ENCODE measurements around the gene MAGEA8.
"Not testable (repeated sequence)": the region's sequence is repeated elsewhere in the genome, so short reads cannot be mapped to it uniquely, and the experiment has no call there.

The MAGEA8 gene

DNA sequence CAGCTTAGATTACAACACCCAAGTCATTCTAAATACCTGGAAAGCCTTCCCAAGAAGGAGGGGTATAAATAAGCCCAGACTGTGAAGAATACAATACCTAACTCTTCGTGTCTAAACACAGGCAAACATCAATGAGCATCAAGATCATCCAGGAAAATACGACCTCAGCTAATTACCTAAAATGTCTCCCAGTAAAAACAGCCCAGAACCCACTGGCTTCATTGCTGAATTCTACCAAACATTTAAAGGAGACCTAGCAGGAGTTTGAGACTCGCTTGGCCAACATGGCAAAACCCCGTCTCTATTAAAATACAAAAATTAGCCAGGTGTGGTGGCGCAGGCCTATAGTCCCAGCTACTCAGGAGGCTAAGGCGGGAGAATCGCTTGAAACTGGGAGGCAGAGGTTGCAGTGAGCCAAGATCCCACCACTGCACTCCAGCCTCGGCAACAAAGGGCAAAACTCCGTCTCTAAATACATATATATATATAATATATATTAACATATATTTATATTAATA lies 29.3 kb downstream of the MAGEA8 start:
- no peak for DNase-seq (ENCODE audit: low read depth in 1 of 2, low spot score in 1 of 2)
- in situ Hi-C loops (cut with HindIII; ENCODE audit: low pct_unique_long_range_greater_than_20kb, low sequenced_read_pairs): no loop called here
- no peak for TF ChIP-seq JUND (IDR thresholded peaks at IDR 0.05; ENCODE audit: low read depth)

GRCh38 chrX:149916745-149917392 lies 35.9 kb downstream of the MAGEA8 start:
- DNase-seq (ENCODE audit: low read depth in 1 of 2, low spot score in 1 of 2): no peak
- TF ChIP-seq JUND (IDR thresholded peaks at IDR 0.05; ENCODE audit: low read depth): no peak

GRCh38 chrX:149923836-149924235 lies 42.9 kb downstream of the MAGEA8 start:
- DNase-seq (ENCODE audit: low read depth in 1 of 2, low spot score in 1 of 2); in situ Hi-C loops (cut with HindIII; ENCODE audit: low pct_unique_long_range_greater_than_20kb, low sequenced_read_pairs): not testable (repeated sequence)

More at GRCh38 chrX:149916745-149917392, 35.9 kb downstream of the MAGEA8 start:
- in situ Hi-C loops (cut with HindIII; ENCODE audit: low pct_unique_long_range_greater_than_20kb, low sequenced_read_pairs): no loop called here

DNA sequence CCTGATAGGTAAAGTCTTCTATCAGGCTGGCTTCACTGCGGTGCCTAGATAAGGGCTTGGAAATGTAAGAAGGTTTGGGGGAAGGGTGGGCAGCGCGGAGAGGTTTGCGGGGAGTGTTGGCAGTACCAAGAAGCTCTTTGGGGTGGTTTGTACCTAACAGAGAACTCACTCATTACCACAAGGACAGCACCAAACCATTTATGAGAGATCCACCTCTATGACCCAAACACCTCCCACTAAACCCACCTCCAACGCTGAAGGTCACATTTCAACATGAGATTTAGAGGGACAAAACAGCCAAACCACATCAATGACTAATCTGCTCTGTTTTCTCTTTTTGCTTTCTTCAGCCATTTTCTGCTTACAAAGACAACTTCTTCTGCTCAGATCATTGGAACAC lies 43.5 kb downstream of the MAGEA8 start:
- DNase-seq (ENCODE audit: low read depth in 1 of 2, low spot score in 1 of 2); in situ Hi-C loops (cut with HindIII; ENCODE audit: low pct_unique_long_range_greater_than_20kb, low sequenced_read_pairs): not testable (repeated sequence)

DNA sequence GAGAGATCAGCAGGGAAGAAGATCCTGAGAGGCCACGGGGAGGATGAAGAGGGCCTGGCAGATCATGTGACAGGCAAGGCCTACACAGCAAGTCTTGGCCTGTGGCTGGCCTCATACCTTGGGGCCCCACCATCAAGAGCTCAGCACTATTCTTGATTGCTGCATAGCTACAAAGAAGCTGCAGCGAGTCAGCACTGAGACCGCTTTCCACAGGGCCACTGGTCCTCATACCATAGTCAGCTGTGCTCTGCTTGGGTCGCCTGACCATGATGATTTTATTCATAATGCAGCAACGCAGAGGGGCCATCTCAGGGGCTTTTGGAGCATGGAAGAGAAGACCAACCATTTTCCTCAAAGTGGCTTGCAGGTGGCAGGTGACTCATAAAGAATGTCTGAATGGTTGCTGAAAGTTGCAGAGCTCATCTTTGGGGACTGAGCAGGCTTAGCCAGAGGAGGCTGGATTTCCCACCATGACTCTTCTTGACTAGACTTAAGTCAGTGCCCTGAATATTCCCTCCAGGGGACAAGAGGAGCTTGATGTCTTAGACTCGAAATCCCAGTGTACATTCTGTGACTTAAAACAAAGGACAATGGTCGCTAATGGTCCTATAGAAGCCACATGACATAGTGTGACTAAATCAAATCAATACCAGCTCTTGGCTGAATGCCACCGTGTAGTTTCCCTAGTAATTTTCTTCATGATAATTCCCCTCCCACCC lies 46.4 kb downstream of the MAGEA8 start:
- DNase-seq (ENCODE audit: low read depth in 1 of 2, low spot score in 1 of 2); in situ Hi-C loops (cut with HindIII; ENCODE audit: low pct_unique_long_range_greater_than_20kb, low sequenced_read_pairs): not testable (repeated sequence)

DNA sequence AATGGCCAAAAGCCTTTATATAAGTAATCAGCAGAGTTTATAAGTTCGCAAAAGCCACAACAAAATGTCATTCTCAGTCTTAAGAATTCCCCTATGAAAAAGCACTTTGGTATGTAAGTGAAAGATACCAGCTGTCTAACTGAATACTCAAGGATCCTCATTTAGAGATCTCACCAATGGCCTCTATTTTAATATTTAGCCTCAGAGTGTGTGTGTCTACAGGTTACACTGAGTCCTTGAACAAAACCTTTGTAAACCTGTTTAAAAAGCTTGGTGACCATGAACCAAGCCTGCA lies 46.9 kb downstream of the MAGEA8 start:
- DNase-seq (ENCODE audit: low read depth in 1 of 2, low spot score in 1 of 2); in situ Hi-C loops (cut with HindIII; ENCODE audit: low pct_unique_long_range_greater_than_20kb, low sequenced_read_pairs): not testable (repeated sequence)

GRCh38 chrX:149928635-149929034 lies 47.7 kb downstream of the MAGEA8 start:
- in situ Hi-C loops (cut with HindIII; ENCODE audit: low pct_unique_long_range_greater_than_20kb, low sequenced_read_pairs): not testable (repeated sequence)

DNA sequence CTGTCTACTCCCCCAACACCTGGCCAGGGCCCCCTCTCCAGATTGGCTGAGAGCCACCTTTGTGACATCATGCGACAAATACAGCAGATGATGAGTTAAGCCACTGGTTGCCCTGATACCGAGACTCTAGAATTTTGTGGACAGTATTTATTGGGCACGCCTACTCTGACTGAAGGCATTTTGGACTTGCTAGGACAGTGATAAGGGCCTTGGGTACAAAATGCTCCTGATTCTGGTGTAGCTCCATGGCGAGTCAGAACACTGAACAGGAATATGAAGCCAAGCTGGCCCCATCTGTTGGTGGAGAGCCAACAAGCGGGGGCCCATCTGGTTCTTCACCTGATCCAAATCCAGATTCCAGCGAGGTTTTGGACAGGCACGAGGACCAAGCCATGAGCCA lies 48.4 kb downstream of the MAGEA8 start, which contains the start of gene HSFX4:
Gene HSFX4 (plus strand): TSS at position 174 of the 400 bp plus-strand sequence. CDS start 72 bp downstream, at position 246.
- DNase-seq (ENCODE audit: low read depth in 1 of 2, low spot score in 1 of 2); in situ Hi-C loops (cut with HindIII; ENCODE audit: low pct_unique_long_range_greater_than_20kb, low sequenced_read_pairs): not testable (repeated sequence)

More at GRCh38 chrX:149928635-149929034, 47.7 kb downstream of the MAGEA8 start:
- DNase-seq (ENCODE audit: low read depth in 1 of 2, low spot score in 1 of 2): not testable (repeated sequence)

DNA sequence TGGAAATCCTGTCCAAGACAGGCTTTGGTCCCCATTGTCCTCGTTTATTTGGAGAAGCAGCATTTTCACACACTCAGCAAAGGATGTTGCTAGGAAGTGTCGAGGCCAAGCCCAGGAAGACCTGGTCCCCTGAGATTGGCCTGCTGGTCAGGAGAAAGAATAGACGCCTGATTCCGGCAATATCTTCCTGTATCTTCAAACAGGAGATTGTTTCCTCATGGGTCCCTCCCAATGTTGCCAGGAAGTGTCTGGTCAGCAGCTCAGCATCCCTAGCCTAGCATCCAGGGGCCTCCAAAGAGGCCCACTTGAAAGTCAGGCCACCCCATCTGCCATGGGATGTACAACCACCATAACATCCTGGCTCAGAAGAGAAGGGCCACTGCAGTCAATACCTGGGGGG lies 50.4 kb downstream of the MAGEA8 start:
- in situ Hi-C loops (cut with HindIII; ENCODE audit: low pct_unique_long_range_greater_than_20kb, low sequenced_read_pairs); DNase-seq (ENCODE audit: low read depth in 1 of 2, low spot score in 1 of 2): not testable (repeated sequence)

GRCh38 chrX:149932150-149932549 lies 51.2 kb downstream of the MAGEA8 start:
- DNase-seq (ENCODE audit: low read depth in 1 of 2, low spot score in 1 of 2): not testable (repeated sequence)

DNA sequence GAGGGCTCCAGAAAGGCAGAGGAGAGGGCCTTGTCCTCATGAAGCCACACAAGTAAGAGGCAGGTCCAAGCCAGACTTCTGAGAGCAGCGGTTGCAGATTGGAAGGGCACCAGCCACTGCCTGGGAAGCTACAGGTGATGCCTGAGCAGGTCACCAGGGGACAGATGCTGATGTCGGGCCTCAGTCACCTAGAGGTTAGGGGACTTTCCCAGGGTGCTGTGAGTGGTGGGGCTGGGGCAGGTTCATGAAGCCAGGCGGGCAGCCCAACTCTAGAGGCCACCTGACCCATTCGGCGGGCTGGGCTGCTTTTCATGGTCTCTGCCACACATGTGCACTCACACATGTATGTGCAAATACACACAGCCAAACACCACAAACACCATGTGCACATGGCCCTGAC lies 52.0 kb downstream of the MAGEA8 start:
- DNase-seq (ENCODE audit: low read depth in 1 of 2, low spot score in 1 of 2); in situ Hi-C loops (cut with HindIII; ENCODE audit: low pct_unique_long_range_greater_than_20kb, low sequenced_read_pairs): not testable (repeated sequence)

More at GRCh38 chrX:149932150-149932549, 51.2 kb downstream of the MAGEA8 start:
- in situ Hi-C loops (cut with HindIII; ENCODE audit: low pct_unique_long_range_greater_than_20kb, low sequenced_read_pairs): not testable (repeated sequence)

DNA sequence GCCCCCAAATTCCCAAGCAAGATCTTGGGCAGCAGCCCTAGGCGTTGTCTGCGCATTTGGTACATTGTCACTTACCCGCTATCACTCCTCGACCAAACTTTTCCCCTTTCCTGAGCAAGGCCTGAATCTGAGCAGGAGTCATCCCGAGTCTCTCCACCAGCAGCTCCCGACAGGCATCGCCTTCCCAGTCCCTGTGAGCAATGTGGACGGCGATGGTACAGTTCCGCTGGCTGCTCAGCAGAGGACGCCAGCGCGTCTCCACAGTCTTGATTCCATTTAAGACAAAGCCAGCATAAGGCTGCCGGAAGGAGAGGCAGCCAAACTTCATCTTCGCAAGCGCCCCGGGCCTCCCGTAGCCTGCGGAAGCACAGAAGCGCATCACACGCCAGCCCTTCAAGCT lies 52.6 kb downstream of the MAGEA8 start:
- in situ Hi-C loops (cut with HindIII; ENCODE audit: low pct_unique_long_range_greater_than_20kb, low sequenced_read_pairs); DNase-seq (ENCODE audit: low read depth in 1 of 2, low spot score in 1 of 2): not testable (repeated sequence)

Data from T47D (cell line).